SU-DHL-6 (cell line): ENCODE measurements around the gene PRKD1.

ENCODE experiments used
- EZH2phosphoT487 ChIP-seq: fragments of 200-600 bp; sonication (generic), shearing (Covaris generic); conservative IDR thresholded peaks from 2 replicates; pipeline ENCODE4 v1.6.1; 2018; ENCODE audit warnings: mild to moderate bottlenecking, antibody characterized with exemption, low read length, moderate library complexity, mixed read lengths
- TF ChIP-seq, protein P1 (sequence below): fragments of 200-600 bp; sonication (generic); IDR thresholded peaks from one replicate; pipeline ENCODE4 v1.5.1; 2017; ENCODE audit warnings: antibody characterized with exemption, mild to moderate bottlenecking, low read length, moderate library complexity; ENCODE audit not compliant: insufficient read depth, poor library complexity, severe bottlenecking

GRCh38 chr14:29810064-29810463 is 117.6 kb downstream of the PRKD1 start:
- TF ChIP-seq, protein P1, sequence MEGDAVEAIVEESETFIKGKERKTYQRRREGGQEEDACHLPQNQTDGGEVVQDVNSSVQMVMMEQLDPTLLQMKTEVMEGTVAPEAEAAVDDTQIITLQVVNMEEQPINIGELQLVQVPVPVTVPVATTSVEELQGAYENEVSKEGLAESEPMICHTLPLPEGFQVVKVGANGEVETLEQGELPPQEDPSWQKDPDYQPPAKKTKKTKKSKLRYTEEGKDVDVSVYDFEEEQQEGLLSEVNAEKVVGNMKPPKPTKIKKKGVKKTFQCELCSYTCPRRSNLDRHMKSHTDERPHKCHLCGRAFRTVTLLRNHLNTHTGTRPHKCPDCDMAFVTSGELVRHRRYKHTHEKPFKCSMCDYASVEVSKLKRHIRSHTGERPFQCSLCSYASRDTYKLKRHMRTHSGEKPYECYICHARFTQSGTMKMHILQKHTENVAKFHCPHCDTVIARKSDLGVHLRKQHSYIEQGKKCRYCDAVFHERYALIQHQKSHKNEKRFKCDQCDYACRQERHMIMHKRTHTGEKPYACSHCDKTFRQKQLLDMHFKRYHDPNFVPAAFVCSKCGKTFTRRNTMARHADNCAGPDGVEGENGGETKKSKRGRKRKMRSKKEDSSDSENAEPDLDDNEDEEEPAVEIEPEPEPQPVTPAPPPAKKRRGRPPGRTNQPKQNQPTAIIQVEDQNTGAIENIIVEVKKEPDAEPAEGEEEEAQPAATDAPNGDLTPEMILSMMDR = no peak
- TF ChIP-seq EZH2phosphoT487 = no peak
